ENCODE results near the gene SIPA1L3.

The SIPA1L3 gene

DNA sequence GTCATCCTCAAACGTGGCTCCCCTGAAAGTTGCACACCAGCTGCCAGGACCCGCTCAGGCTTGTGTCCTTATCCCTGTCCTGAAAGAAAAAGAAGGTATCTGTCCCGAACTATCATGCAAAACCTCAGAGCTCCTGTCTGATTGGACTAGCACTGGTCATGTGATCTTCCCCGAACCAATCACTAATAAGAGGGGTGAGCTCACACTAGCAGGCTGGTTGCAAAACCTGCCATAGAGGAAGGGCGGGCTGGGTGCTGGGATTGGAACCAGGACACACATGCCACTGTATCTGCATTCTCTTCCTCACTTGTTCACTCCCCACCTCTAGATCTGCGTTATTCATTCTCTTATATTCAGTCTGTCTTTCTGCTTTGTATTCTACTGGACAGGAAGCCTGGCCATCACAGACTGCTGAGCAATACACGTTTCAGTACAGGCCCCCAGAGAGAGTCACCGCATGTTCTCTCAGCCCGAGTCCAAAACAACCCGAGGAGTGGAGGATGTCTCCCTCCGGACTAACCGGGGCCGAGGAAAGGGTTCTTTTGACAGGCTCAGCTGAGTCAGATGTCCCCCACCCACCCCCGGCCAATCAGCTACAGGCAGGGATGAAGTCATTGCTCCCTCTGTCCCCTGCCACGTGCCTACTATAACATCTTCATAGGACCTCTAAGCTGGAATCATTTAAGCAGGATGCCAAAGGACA is 97.7 kb downstream of the SIPA1L3 start (continued):
- TF ChIP-seq ZNF548 (tag by site-specific recombination; IDR thresholded peaks at IDR 0.05) (no peak), ZNF341 (tag by site-specific recombination; IDR thresholded peaks at IDR 0.05; ENCODE audit: low read depth) (peak; percentile 87), ZNF184 (tag by site-specific recombination; IDR thresholded peaks at IDR 0.05) (no peak; the same call in none of the 2 replicates), SP7 (tag by site-specific recombination; IDR thresholded peaks at IDR 0.05) (peak; percentile 93; the same call in 1 of the 2 replicates), ZNF23 (tag by site-specific recombination; IDR thresholded peaks at IDR 0.05; ENCODE audit: borderline replicate concordance) (no peak), ZNF416 (tag by site-specific recombination; IDR thresholded peaks at IDR 0.05) (no peak), HOXA7 (CRISPR knock-in tag; IDR thresholded peaks at IDR 0.05; ENCODE audit: borderline replicate concordance) (no peak), ZNF114 (tag by site-specific recombination; IDR thresholded peaks at IDR 0.05) (no peak), ZXDB (tag by site-specific recombination; IDR thresholded peaks at IDR 0.05) (peak; percentile 93), ZNF292 (tag by site-specific recombination; IDR thresholded peaks at IDR 0.05; ENCODE audit: borderline replicate concordance, low read depth) (no peak), ZNF792 (tag by site-specific recombination; IDR thresholded peaks at IDR 0.05) (no peak), MYNN (tag by site-specific recombination; IDR thresholded peaks at IDR 0.05; ENCODE audit: borderline replicate concordance) (no peak), ZBTB21 (tag by site-specific recombination; IDR thresholded peaks at IDR 0.05) (peak; percentile 61), ZNF423 (tag by site-specific recombination; IDR thresholded peaks at IDR 0.05) (no peak), KLF1 (tag by site-specific recombination; IDR thresholded peaks at IDR 0.05) (peak; percentile 74)
- TF ChIP-seq, protein P1, sequence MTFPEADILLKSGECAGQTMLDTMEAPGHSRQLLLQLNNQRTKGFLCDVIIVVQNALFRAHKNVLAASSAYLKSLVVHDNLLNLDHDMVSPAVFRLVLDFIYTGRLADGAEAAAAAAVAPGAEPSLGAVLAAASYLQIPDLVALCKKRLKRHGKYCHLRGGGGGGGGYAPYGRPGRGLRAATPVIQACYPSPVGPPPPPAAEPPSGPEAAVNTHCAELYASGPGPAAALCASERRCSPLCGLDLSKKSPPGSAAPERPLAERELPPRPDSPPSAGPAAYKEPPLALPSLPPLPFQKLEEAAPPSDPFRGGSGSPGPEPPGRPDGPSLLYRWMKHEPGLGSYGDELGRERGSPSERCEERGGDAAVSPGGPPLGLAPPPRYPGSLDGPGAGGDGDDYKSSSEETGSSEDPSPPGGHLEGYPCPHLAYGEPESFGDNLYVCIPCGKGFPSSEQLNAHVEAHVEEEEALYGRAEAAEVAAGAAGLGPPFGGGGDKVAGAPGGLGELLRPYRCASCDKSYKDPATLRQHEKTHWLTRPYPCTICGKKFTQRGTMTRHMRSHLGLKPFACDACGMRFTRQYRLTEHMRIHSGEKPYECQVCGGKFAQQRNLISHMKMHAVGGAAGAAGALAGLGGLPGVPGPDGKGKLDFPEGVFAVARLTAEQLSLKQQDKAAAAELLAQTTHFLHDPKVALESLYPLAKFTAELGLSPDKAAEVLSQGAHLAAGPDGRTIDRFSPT (tag by site-specific recombination; IDR thresholded peaks at IDR 0.05), result peak; percentile 88
- TF ChIP-seq, protein P2, sequence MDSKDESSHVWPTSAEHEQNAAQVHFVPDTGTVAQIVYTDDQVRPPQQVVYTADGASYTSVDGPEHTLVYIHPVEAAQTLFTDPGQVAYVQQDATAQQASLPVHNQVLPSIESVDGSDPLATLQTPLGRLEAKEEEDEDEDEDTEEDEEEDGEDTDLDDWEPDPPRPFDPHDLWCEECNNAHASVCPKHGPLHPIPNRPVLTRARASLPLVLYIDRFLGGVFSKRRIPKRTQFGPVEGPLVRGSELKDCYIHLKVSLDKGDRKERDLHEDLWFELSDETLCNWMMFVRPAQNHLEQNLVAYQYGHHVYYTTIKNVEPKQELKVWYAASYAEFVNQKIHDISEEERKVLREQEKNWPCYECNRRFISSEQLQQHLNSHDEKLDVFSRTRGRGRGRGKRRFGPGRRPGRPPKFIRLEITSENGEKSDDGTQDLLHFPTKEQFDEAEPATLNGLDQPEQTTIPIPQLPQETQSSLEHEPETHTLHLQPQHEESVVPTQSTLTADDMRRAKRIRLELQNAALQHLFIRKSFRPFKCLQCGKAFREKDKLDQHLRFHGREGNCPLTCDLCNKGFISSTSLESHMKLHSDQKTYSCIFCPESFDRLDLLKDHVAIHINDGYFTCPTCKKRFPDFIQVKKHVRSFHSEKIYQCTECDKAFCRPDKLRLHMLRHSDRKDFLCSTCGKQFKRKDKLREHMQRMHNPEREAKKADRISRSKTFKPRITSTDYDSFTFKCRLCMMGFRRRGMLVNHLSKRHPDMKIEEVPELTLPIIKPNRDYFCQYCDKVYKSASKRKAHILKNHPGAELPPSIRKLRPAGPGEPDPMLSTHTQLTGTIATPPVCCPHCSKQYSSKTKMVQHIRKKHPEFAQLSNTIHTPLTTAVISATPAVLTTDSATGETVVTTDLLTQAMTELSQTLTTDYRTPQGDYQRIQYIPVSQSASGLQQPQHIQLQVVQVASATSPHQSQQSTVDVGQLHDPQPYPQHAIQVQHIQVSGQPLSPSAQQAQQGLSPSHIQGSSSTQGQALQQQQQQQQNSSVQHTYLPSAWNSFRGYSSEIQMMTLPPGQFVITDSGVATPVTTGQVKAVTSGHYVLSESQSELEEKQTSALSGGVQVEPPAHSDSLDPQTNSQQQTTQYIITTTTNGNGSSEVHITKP (tag by site-specific recombination; IDR thresholded peaks at IDR 0.05), result peak; percentile 94
- TF ChIP-seq, protein P3, sequence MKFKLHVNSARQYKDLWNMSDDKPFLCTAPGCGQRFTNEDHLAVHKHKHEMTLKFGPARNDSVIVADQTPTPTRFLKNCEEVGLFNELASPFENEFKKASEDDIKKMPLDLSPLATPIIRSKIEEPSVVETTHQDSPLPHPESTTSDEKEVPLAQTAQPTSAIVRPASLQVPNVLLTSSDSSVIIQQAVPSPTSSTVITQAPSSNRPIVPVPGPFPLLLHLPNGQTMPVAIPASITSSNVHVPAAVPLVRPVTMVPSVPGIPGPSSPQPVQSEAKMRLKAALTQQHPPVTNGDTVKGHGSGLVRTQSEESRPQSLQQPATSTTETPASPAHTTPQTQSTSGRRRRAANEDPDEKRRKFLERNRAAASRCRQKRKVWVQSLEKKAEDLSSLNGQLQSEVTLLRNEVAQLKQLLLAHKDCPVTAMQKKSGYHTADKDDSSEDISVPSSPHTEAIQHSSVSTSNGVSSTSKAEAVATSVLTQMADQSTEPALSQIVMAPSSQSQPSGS (tag by site-specific recombination; IDR thresholded peaks at IDR 0.05; ENCODE audit: low read depth), result peak; percentile 83
- TF ChIP-seq, protein P4, sequence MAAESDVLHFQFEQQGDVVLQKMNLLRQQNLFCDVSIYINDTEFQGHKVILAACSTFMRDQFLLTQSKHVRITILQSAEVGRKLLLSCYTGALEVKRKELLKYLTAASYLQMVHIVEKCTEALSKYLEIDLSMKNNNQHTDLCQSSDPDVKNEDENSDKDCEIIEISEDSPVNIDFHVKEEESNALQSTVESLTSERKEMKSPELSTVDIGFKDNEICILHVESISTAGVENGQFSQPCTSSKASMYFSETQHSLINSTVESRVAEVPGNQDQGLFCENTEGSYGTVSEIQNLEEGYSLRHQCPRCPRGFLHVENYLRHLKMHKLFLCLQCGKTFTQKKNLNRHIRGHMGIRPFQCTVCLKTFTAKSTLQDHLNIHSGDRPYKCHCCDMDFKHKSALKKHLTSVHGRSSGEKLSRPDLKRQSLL (tag by site-specific recombination; IDR thresholded peaks at IDR 0.05), result no peak
- TF ChIP-seq, protein P5, sequence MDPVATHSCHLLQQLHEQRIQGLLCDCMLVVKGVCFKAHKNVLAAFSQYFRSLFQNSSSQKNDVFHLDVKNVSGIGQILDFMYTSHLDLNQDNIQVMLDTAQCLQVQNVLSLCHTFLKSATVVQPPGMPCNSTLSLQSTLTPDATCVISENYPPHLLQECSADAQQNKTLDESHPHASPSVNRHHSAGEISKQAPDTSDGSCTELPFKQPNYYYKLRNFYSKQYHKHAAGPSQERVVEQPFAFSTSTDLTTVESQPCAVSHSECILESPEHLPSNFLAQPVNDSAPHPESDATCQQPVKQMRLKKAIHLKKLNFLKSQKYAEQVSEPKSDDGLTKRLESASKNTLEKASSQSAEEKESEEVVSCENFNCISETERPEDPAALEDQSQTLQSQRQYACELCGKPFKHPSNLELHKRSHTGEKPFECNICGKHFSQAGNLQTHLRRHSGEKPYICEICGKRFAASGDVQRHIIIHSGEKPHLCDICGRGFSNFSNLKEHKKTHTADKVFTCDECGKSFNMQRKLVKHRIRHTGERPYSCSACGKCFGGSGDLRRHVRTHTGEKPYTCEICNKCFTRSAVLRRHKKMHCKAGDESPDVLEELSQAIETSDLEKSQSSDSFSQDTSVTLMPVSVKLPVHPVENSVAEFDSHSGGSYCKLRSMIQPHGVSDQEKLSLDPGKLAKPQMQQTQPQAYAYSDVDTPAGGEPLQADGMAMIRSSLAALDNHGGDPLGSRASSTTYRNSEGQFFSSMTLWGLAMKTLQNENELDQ (tag by site-specific recombination; IDR thresholded peaks at IDR 0.05; ENCODE audit: low read depth), result no peak
- TF ChIP-seq, protein P6, sequence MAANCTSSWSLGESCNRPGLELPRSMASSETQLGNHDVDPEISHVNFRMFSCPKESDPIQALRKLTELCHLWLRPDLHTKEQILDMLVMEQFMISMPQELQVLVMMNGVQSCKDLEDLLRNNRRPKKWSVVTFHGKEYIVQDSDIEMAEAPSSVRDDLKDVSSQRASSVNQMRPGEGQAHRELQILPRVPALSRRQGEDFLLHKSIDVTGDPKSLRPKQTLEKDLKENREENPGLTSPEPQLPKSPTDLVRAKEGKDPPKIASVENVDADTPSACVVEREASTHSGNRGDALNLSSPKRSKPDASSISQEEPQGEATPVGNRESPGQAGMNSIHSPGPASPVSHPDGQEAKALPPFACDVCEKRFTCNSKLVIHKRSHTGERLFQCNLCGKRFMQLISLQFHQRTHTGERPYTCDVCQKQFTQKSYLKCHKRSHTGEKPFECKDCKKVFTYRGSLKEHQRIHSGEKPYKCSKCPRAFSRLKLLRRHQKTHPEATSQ (tag by site-specific recombination; IDR thresholded peaks at IDR 0.05), result 0 out of 2 replicates have a peak, but pooled peaks have one; percentile 16
- TF ChIP-seq, protein P7, sequence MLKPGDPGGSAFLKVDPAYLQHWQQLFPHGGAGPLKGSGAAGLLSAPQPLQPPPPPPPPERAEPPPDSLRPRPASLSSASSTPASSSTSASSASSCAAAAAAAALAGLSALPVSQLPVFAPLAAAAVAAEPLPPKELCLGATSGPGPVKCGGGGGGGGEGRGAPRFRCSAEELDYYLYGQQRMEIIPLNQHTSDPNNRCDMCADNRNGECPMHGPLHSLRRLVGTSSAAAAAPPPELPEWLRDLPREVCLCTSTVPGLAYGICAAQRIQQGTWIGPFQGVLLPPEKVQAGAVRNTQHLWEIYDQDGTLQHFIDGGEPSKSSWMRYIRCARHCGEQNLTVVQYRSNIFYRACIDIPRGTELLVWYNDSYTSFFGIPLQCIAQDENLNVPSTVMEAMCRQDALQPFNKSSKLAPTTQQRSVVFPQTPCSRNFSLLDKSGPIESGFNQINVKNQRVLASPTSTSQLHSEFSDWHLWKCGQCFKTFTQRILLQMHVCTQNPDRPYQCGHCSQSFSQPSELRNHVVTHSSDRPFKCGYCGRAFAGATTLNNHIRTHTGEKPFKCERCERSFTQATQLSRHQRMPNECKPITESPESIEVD (tag by site-specific recombination; IDR thresholded peaks at IDR 0.05), result no peak
- TF ChIP-seq, protein P8, sequence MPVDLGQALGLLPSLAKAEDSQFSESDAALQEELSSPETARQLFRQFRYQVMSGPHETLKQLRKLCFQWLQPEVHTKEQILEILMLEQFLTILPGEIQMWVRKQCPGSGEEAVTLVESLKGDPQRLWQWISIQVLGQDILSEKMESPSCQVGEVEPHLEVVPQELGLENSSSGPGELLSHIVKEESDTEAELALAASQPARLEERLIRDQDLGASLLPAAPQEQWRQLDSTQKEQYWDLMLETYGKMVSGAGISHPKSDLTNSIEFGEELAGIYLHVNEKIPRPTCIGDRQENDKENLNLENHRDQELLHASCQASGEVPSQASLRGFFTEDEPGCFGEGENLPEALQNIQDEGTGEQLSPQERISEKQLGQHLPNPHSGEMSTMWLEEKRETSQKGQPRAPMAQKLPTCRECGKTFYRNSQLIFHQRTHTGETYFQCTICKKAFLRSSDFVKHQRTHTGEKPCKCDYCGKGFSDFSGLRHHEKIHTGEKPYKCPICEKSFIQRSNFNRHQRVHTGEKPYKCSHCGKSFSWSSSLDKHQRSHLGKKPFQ (tag by site-specific recombination; IDR thresholded peaks at IDR 0.05), result peak; percentile 49; the same call in 1 of the 2 replicates
